Measurements from ENCODE around the gene ARMC10. TPM values are rescaled to one million over a fixed set of nuclear protein-coding genes. Genes with fewer than 3 reads are reported as not detected.
"Not testable (repeated sequence)": the region's sequence is repeated elsewhere in the genome, so short reads cannot be mapped to it uniquely, and the experiment has no call there.

Gene ARMC10
- total RNA-seq, 1 experiment from 2014 or later, result 52.6 TPM

GRCh38 chr7:103124429-103124979, 49.6 kb downstream of the ARMC10 start:
- no peak for DNase-seq (ENCODE audit: low read depth)

GRCh38 chr7:103127006-103127405, 52.1 kb downstream of the ARMC10 start:
- DNase-seq (ENCODE audit: low read depth), result peak; percentile 20

- no peak for DNase-seq (ENCODE audit: low read depth)
Observed at GRCh38 chr7:103129702-103130549, 55.0 kb downstream of the ARMC10 start.

GRCh38 chr7:103130901-103131624, 56.1 kb downstream of the ARMC10 start:
- no peak for DNase-seq (ENCODE audit: low read depth)

- no peak for DNase-seq (ENCODE audit: low read depth)
Observed at GRCh38 chr7:103132995-103133688, 58.2 kb downstream of the ARMC10 start.

- DNase-seq (ENCODE audit: low read depth), result no peak
Observed at GRCh38 chr7:103134836-103135554, 60.1 kb downstream of the ARMC10 start.

- no peak for DNase-seq (ENCODE audit: low read depth)
Observed at GRCh38 chr7:103140061-103140460, 65.1 kb downstream of the ARMC10 start.

- DNase-seq (ENCODE audit: low read depth), result no peak
Observed at GRCh38 chr7:103140685-103141084, 65.7 kb downstream of the ARMC10 start.

- DNase-seq (ENCODE audit: low read depth), result peak; percentile 59
Observed at GRCh38 chr7:103141753-103142404, 66.9 kb downstream of the ARMC10 start.

- no peak for DNase-seq (ENCODE audit: low read depth)
Observed at GRCh38 chr7:103142494-103142893, 67.6 kb downstream of the ARMC10 start.

- no peak for DNase-seq (ENCODE audit: low read depth)
Observed at GRCh38 chr7:103143868-103144267, 68.9 kb downstream of the ARMC10 start.

GRCh38 chr7:103144754-103145153, 69.8 kb downstream of the ARMC10 start:
- DNase-seq (ENCODE audit: low read depth), result not testable (repeated sequence)

GRCh38 chr7:103148131-103148993, 73.4 kb downstream of the ARMC10 start:
- DNase-seq (ENCODE audit: low read depth), result no peak

Other genes with a start within 250 kb of the ARMC10 start
- 48.8 and 54.3 TPM in 2 replicates for gene LRRC17, start 162.1 kb upstream of the ARMC10 start, total RNA-seq (2014; rRNA removed; shearing (Covaris generic))
- gene FBXL13, start 344 bp upstream of the ARMC10 start, total RNA-seq (2014; rRNA removed; shearing (Covaris generic)), result 0.96 and 1.4 TPM in 2 replicates
- 5.8 and 7.2 TPM in 2 replicates for gene NAPEPLD, start 74.0 kb downstream of the ARMC10 start, total RNA-seq (2014; rRNA removed; shearing (Covaris generic))
- 78.1 and 90.8 TPM in 2 replicates for gene PMPCB, start 222.3 kb downstream of the ARMC10 start, total RNA-seq (2014; rRNA removed; shearing (Covaris generic))